ENCODE measurements around the gene NUDCD2.
A peak's percentile ranks its signal among the peaks of the same experiment; 100 is the strongest.

Gene NUDCD2
- total RNA-seq: 4.2 to 19.1 (median 14.9) reads per million in 18 experiments

- peak; percentile 98 for DNase-seq
Observed at GRCh38 chr5:163459819-163460561, at the start of gene NUDCD2. Gene NUDCD2 (minus strand): TSS chr5:163460102. CDS start chr5:163460050, 52 bp downstream.

- DNase-seq: no peak
Observed at GRCh38 chr5:163509291-163509951, 49.5 kb upstream of the NUDCD2 start.

DNA sequence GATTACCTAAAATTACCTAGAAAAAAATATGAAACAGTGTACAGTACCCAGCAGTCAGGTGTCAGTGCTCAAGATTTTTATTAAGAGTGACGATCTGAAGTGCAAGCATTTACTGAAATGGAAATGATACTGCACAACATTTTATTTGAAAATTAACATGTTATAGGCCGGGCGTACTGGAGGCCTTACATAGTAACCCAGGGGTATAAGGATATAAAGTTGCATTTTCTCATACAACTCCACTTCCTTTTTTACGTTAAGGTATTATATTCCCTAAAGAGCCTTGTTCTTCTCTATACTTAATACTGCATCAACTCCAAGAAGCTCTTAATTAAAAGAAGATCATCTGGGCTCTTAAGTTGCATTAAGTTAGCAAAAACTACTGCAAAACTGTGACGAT lies 48.9 kb upstream of the NUDCD2 start:
- DNase-seq: no peak

DNA sequence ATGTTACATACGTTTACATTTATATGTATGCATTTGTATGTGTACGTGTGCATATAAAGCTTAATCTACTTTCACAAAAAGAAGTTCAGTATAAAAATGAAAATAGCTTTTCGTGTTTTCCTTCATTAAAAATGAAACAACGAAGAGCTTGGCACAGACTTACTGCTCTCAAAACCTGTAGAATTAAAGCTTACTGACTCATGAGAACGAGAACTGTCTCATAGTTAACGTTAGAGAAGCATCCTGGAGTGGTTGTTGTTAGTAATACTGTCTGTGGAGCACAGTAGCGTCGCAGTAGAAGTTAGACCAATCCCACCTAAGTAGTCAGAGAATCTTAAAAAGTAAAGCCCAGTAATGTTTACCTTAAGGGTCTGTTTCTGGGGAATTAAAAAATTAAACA lies 46.8 kb upstream of the NUDCD2 start:
- DNase-seq: peak; percentile 20 to 24

DNA sequence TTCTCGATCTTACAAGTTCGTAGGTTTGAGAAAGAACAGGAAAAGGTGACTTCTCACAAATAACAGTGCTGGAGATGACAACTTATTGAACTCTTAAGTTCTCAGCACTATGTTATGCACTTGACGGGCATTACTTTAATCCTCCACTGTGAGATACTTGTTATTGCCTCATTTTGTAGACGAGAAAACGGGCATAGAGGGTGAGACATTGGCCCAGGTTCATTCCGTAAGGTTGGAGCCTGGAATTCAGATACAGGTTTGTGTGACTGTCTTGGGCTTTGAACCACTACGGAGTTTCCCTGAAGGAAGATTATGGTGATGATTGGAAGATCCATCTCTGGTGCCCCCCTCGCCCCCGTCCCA lies 46.2 kb upstream of the NUDCD2 start:
- no peak for DNase-seq

DNA sequence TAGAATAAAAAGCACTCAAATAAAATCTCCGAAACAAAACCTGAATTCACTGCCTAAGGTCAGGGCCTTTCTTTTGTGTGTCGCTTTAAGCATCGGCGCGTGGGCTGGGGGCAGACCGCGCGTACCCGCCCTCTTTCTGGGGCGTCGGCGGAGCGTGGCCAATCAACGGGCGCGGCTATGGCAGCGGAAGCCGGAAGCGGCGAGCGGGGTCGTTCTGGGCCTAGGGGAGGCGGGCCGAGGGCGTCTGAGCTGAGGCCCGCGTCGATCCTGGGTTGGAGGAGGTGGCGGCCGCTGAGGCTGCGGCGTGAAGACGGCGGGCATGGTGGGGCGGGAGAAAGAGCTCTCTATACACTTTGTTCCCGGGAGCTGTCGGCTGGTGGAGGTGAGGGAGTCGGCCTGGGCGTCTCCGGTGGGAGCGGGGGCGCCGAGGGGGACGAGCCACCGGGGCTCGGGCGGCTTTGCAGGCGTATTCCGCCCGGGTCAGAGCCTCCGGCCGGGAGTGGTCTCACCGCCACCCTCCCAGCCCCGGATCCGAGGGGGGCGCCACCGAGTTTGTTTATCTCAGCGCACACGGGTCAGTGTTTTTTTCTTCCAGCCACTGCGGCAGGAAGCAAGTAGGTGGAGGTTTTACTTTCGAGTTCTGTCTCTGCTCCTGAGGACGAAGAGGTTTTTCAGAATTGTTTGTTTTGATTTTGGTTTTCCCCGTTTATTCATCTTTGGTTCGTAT lies 45.6 kb upstream of the NUDCD2 start, which contains the start of gene MAT2B:
MAT2B (plus strand) TSS at position 252 of the 727 bp plus-strand sequence; CDS start at position 320, 68 bp downstream.
- DNase-seq: peak; percentile 97 to 98

DNA sequence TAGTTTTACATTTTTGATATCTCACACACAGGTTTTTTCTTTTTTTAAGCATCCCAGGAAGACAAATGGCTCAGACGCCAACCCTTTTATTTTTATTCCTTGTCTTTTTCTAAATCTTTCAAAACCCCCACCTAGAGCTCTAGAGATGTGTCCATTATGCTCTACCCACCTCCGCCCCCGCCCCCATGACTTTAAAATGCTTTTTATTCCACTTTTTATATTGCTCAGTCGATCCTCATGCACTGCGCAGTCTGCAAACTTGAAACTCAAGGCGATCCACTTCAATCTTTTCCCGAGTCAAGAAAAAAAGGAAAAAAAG lies 45.1 kb upstream of the NUDCD2 start:
- DNase-seq: no peak

DNA sequence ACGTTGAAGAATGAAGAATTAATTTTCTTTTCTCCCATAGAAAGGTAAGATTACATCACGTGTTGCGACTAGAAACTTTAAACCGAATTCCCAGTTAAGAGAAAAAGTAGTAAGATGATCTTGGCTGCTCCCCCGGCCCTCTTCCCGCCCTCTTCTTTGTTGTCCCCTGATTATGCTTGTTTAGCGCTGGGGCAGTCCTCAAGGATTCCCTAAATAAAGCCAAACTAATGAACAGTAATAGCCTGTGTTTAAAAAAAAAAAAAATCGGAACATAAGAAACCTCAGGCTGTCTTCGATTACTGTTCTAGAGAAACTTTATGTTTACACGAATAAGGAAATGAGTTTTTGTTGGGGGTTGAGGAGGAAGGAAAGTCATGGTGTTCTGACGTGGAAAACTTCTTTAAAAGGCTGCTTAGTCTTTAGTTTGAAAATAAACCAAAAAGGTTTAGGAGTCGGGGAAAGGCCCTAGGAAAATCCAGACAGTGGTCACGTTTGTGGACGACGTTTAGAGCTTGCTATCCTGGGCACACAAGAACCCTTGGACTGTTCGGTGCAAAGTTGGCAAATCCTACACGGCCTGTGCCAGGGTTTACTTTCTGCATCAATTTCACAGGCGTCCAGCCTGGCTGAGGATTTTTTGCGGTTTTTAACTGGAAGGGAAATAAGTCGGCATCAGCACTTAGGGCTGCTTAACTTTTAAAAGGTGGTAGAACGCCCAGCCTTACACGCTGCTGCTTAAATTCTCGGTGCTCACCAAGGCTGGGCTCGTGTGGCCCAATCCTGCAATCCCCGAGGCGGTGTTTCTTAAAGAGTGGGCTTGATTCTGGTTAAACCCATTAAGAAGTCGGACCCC lies 44.4 kb upstream of the NUDCD2 start:
- DNase-seq: peak; percentile 56 to 67

- peak; percentile 81 to 85 for DNase-seq
Observed at GRCh38 chr5:163503106-163504078, 43.5 kb upstream of the NUDCD2 start.

DNA sequence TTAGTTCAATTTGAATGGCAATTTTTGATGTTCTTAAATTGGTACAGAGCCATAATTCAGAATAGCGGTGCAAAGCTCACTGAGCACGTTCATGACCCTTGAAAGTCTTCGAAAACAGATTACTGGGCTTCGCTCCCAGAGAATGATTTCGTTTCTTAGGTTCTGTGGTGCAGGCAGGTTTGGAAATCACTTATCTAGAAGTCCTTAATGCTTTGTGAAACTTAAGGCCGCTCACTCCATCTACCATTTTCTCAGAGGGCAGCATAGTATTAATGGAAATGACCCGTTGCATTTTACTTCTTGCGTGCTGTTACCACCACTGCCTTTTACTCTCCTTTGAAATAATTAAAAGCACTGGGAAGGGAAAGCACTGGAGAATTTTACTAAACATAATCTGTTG lies 42.6 kb upstream of the NUDCD2 start:
- DNase-seq: no peak

GRCh38 chr5:163498886-163499285 lies 39.0 kb upstream of the NUDCD2 start:
- DNase-seq: no peak

DNA sequence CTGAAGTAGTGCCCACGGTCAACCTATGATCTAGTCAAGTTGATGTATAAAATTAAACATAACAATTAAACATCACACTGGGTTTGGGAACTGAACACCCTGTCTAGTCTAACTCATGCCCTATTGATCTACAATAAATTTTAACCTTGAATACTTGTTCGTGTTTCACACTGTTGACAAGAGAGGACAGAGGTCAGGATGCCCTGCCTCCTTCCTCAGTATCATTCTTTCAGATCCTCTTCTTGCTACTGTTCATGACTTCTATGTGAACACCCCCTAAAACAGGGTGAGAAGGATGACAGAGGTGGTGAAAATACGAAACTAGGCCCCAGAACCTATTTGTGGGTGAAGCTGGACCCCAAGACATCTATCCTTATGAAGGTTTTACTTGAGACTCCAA lies 37.4 kb upstream of the NUDCD2 start:
- DNase-seq: no peak

DNA sequence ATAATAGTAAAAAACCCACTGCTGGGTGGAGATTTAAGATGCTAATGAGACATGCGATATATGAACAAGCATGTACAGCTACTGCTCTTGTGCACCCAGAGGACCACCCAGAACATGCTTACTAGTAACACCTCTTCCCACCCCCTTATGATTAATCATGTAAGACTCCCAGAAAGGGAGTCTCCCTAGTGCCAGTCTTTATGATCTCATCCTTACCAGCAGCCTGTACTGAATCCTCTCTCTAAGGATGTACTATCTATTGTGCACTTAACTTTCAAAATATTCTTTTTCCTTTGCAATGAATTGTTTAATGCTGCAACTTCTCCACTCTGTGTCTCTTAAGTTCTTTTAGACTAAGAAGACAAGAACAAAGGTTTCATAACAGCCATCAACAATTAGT lies 36.4 kb upstream of the NUDCD2 start:
- no peak for DNase-seq

DNA sequence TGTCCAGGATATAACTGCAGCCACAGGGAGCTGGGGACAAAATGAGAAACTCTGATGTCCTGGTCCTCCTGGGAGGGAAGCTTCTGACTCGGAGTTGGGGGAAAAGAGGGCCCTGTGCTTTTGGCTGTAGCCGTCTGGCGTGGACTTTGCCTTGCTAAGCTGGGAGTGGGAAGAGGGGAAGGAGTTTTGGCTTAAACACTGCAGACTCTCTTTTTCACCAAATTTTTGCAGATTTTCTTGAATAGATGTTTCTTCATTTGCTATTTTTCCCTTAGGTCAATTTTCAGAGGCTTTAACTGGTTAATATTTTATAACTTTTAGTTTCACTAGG lies 29.8 kb upstream of the NUDCD2 start:
- DNase-seq: no peak

DNA sequence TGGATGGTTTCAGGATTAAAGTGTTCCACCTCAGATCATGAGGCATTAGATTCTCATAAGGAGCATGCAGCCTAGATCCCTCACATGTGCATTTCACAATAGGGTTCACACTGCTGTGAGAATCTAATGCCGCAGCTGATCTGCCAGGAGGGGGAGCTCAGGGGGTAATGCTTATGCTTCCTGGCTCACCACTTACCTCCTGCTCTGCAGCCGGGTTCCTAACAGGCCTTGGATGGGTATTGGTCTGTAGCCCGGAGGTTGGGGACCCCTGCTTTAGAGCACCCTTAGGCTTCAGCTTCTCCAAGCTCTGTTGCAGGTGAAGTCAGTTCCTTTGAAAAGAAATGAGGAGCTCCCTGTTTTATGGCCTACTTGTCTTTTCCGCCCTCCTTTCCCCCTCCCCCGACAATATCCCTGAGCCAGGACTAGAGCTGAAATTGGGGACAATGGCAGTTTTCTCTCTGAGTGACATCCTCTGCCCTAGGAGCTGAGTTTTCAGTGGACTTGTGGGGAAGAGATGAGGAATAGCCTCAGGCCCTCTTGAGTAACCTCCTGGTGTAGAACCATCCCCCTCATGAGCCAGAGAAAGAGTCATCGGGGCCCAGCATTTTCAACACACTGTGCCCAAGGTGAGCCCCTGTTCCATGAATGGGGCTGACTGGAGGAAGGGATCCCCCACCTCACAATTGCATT lies 29.3 kb upstream of the NUDCD2 start:
- DNase-seq: peak in 1 of 2 donors; percentile 24

DNA sequence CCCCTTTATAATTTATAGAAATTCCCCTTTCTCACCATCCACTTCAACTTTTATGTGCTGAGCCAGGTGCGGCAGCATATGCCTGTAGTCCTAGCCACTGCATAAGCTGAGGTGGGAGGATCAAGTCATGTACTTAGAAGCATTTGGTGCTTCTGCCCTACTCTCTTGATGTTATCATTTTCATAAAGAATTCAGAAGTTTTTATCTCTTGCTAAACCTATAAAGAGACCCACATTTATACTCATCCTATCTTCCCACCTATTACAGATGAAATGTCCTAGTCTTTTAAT lies 19.0 kb upstream of the NUDCD2 start:
- no peak for DNase-seq

GRCh38 chr5:163478126-163478981 lies 18.5 kb upstream of the NUDCD2 start:
- no peak for DNase-seq

DNA sequence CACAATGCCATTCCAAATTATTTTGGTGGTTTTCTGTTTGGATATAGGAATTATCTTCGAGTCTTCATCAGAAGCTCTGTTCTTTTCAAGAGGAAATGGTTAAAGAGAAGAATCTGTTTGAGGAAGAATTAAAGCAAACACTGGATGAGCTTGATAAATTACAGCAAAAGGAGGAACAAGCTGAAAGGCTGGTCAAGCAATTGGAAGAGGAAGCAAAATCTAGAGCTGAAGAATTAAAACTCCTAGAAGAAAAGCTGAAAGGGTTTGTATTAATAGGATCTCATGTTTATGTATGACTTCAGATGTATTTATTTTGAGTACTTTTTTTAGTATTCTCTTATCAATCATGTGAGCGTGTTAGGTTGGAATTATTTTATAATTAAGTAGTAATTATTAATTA lies 15.5 kb upstream of the NUDCD2 start:
- DNase-seq: peak; percentile 39 to 62

DNA sequence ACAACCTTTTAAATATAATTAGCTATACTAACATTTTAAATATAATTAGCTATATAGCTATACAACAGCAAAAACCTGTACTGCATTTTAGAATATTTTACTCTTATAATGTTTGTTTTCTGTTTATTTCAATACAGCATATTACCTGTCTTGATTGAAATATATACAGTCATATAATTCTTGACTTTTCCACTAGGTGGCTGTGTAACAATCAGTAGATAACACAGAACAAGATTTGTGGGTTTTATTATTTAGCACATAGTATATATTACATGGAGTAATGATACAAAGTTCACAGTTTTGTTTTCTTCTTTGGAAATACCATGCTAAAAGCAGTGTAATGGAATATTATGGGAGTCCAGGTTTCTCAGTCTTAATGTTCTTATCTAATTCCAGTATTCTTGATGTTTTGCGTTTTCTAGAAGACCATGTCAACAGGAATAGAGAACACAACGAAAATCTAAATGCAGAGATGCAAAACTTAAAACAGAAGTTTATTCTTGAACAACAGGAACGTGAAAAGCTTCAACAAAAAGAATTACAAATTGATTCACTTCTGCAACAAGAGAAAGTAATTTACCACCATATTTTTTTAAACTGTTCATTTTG lies 13.8 kb upstream of the NUDCD2 start:
- no peak for DNase-seq

DNA sequence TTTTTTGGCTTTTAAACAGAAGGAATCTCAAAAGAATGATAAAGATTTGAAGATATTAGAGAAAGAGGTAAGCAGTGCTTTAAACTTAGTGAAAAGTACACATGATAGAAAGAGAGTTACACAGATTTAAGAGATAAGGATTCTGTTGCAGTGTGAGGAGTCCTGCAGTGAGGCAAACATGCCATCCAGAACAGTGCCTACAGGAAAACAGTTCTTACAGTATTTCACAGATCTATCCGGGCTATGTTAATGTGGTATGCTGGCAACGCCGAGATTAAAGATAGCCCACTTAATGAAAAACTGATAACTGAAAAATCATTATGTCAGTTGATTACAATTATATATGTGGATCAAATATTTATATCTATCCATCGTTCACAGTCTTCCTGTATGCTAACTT lies 7.8 kb upstream of the NUDCD2 start:
- DNase-seq: no peak

Measured in inflammatory macrophage (primary cell).